ENCODE results near the gene KDM5A. TPM values are rescaled to one million over a fixed set of nuclear protein-coding genes. Genes with fewer than 3 reads are reported as not detected.

Gene KDM5A
- total and polyA plus RNA-seq, 3 donors from 2014 or later: 41.7 to 127 (median 113) TPM

GRCh38 chr12:234019-234418, 155.1 kb downstream of the KDM5A start:
- WGBS, 2 donors: 78 to 81% methylated on average over 7 of the region's 7 CpGs
- no peaks in the 10 kb centered on the region for H3K4me1 ChIP-seq
- intact Hi-C loops (cut with DNase I; ENCODE audit: low total_unique reads): no loop called here
- no peaks in the 10 kb centered on the region for H3K36me3 ChIP-seq (ENCODE audit: low read depth, missing control alignments)
- no peaks in the 10 kb centered on the region for H3K27me3 ChIP-seq
- TF ChIP-seq POLR2A (IDR thresholded peaks at IDR 0.05) (no peak), CTCF (IDR thresholded peaks at IDR 0.05) (no peak)
- H3K9me3 ChIP-seq: no peaks in the 10 kb centered on the region
- DNase-seq: no peak
- no peak overlapping the region for H3K4me3 ChIP-seq
- no peak overlapping the region for H3K27ac ChIP-seq

GRCh38 chr12:233615-233968, 155.5 kb downstream of the KDM5A start:
- intact Hi-C loops (cut with DNase I; ENCODE audit: low total_unique reads): no loop called here
- TF ChIP-seq CTCF (IDR thresholded peaks at IDR 0.05): no peak
- TF ChIP-seq POLR2A (IDR thresholded peaks at IDR 0.05): no peak
- 65 to 76% methylated on average over 3 of the region's 3 CpGs for WGBS, 2 donors

GRCh38 chr12:232731-233614, 156.1 kb downstream of the KDM5A start:
- no peaks in the 10 kb centered on the region for H3K4me1 ChIP-seq
- no peaks in the 10 kb centered on the region for H3K36me3 ChIP-seq (ENCODE audit: low read depth, missing control alignments)
- no peak for DNase-seq
- H3K4me3 ChIP-seq: no peak overlapping the region
- no peaks in the 10 kb centered on the region for H3K27me3 ChIP-seq
- no peaks in the 10 kb centered on the region for H3K9me3 ChIP-seq
- intact Hi-C loops (cut with DNase I; ENCODE audit: low total_unique reads): no loop called here
- TF ChIP-seq CTCF (IDR thresholded peaks at IDR 0.05): no peak
- TF ChIP-seq POLR2A (IDR thresholded peaks at IDR 0.05): no peak
- H3K27ac ChIP-seq: no peak overlapping the region
- 59% methylated on average over 17 to 19 of the region's 19 CpGs for WGBS, 2 donors

More at GRCh38 chr12:233615-233968, 155.5 kb downstream of the KDM5A start:
- no peak for DNase-seq
- Histone ChIP-seq H3K9me3 (no peaks in the 10 kb centered on the region), H3K36me3 (ENCODE audit: low read depth, missing control alignments) (no peaks in the 10 kb centered on the region), H3K4me1 (no peaks in the 10 kb centered on the region), H3K27ac (no peak overlapping the region), H3K4me3 (no peak overlapping the region), H3K27me3 (no peaks in the 10 kb centered on the region)

GRCh38 chr12:230925-231671, 158.0 kb downstream of the KDM5A start:
- Histone ChIP-seq H3K36me3 (ENCODE audit: low read depth, missing control alignments) (no peaks in the 10 kb centered on the region), H3K27ac (no peak overlapping the region), H3K9me3 (no peaks in the 10 kb centered on the region), H3K27me3 (no peaks in the 10 kb centered on the region), H3K4me1 (no peaks in the 10 kb centered on the region), H3K4me3 (no peak overlapping the region)
- DNase-seq: peak; percentile 9
- intact Hi-C loops (cut with DNase I; ENCODE audit: low total_unique reads): no loop called here
- 72 to 83% methylated on average over 13 to 14 of the region's 14 CpGs for WGBS, 2 donors
- TF ChIP-seq POLR2A (IDR thresholded peaks at IDR 0.05): no peak
- no peak for TF ChIP-seq CTCF (IDR thresholded peaks at IDR 0.05)

Other genes with a start within 250 kb of the KDM5A start
- gene SLC6A12, start 175.2 kb downstream of the KDM5A start, total RNA-seq: 10 to 100 TPM in 1 of 2 donors, 1 to 10 TPM in 1; 3.8 to 12.5 TPM
- 6.4 TPM for gene SLC6A12, start 175.2 kb downstream of the KDM5A start, polyA plus RNA-seq (ENCODE audit: insufficient read depth, low read depth, low replicate concordance)
- 10 to 100 TPM in 1 of 2 donors, 1 to 10 TPM in 1; 3.5 to 12.5 TPM for gene SLC6A13, start 126.5 kb downstream of the KDM5A start, total RNA-seq
- 4.7 TPM for gene SLC6A13, start 126.5 kb downstream of the KDM5A start, polyA plus RNA-seq (ENCODE audit: insufficient read depth, low read depth, low replicate concordance)
- 10 to 100 TPM; 21.3 to 37.0 TPM for gene CCDC77, start 12.3 kb upstream of the KDM5A start, total RNA-seq
- 19.5 TPM for gene CCDC77, start 12.3 kb upstream of the KDM5A start, polyA plus RNA-seq (ENCODE audit: insufficient read depth, low read depth, low replicate concordance)
- gene B4GALNT3, start 70.6 kb upstream of the KDM5A start, total RNA-seq: 10 to 100 TPM; 16.7 to 24.3 TPM
- gene B4GALNT3, start 70.6 kb upstream of the KDM5A start, polyA plus RNA-seq (ENCODE audit: insufficient read depth, low read depth, low replicate concordance): 34.6 TPM